ENCODE data around the gene TMC3. TPM values are rescaled to one million over a fixed set of nuclear protein-coding genes. Genes with fewer than 3 reads are reported as not detected.

Gene TMC3
- total RNA-seq, 1 donor from 2014 or later = 0.52 TPM

DNA sequence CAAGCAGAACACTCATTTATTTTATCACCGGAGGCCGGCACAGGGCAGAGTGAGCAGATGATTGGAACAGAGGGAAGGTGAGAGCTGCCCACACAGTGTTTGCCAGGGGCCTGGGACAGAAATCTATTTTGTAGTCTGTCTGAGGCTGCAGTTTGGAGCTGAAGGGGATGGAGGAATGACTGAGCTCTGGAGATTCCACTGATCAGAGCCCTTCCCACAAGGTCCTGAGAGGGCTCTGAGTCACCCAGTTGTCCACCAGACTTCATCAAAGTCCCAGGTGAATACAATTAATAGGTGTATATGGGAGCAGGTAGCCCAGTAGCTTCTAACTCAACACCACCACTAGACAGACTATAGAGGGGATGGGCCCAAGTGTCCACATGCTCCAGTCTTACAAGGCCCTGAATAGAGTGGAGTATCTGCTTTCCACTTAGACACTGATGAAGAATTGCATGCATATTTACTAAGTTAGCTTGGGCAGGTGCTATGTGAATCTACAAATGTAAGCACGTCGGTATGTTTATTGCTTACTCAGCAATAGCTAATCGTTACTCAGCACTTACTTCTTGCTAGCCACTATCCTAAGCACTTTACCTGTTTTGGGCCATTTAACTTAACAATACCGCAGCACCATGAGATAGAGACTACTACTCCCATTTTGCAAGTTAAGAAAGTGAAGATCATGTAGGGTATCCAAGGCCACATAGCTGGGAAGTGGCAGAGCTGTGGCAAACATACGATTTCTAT is 47.4 kb downstream of the TMC3 start:
- H3K9me3 ChIP-seq (ENCODE audit: insufficient read depth, low read depth, low read length) = no peaks in the 10 kb centered on the region
- peak overlapping the region; percentile 70 for H3K27ac Mint-ChIP-seq (ENCODE audit: unreplicated experiment)
- H3K79me2 ChIP-seq (ENCODE audit: insufficient read depth, low read length) = peaks cover 4% of the 10 kb centered on the region
- FAIRE-seq = no peak
- no peaks in the 10 kb centered on the region for H3K9me3 Mint-ChIP-seq (ENCODE audit: unreplicated experiment)
- peak overlapping the region; percentile 53 for H3K9ac ChIP-seq (ENCODE audit: low read length)
- peak overlapping the region; percentile 61 for H3K27ac ChIP-seq (ENCODE audit: low read depth, low read length)
- no peaks in the 10 kb centered on the region for H3K27me3 Mint-ChIP-seq (ENCODE audit: low read depth, unreplicated experiment)
- no peak overlapping the region for H3K4me3 ChIP-seq (ENCODE audit: insufficient read depth, low read depth, low read length)
- H3K4me1 Mint-ChIP-seq (ENCODE audit: low read depth, unreplicated experiment) = peaks cover 40% of the 10 kb centered on the region
- H4K20me1 ChIP-seq (ENCODE audit: insufficient read depth, low read length) = no peaks in the 10 kb centered on the region
- no peaks in the 10 kb centered on the region for H3K36me3 ChIP-seq (ENCODE audit: insufficient read depth, low read length)
- H2AFZ ChIP-seq (ENCODE audit: low read depth, low read length) = no peak overlapping the region
- H3K4me2 ChIP-seq (ENCODE audit: low read length) = peak overlapping the region; percentile 73
- H3K4me3 Mint-ChIP-seq (ENCODE audit: unreplicated experiment) = no peak overlapping the region
- TF ChIP-seq, protein P1, sequence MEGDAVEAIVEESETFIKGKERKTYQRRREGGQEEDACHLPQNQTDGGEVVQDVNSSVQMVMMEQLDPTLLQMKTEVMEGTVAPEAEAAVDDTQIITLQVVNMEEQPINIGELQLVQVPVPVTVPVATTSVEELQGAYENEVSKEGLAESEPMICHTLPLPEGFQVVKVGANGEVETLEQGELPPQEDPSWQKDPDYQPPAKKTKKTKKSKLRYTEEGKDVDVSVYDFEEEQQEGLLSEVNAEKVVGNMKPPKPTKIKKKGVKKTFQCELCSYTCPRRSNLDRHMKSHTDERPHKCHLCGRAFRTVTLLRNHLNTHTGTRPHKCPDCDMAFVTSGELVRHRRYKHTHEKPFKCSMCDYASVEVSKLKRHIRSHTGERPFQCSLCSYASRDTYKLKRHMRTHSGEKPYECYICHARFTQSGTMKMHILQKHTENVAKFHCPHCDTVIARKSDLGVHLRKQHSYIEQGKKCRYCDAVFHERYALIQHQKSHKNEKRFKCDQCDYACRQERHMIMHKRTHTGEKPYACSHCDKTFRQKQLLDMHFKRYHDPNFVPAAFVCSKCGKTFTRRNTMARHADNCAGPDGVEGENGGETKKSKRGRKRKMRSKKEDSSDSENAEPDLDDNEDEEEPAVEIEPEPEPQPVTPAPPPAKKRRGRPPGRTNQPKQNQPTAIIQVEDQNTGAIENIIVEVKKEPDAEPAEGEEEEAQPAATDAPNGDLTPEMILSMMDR (IDR thresholded peaks at IDR 0.05; ENCODE audit: insufficient read depth, low read depth, low read length) = no peak
- TF ChIP-seq EZH2 (IDR thresholded peaks at IDR 0.05; ENCODE audit: insufficient read depth, low read length) = no peak
- no peaks in the 10 kb centered on the region for H3K27me3 ChIP-seq (ENCODE audit: insufficient read depth, low read length)
- DNase-seq (ENCODE audit: low read depth) = peak; percentile 42
- peaks cover 25% of the 10 kb centered on the region for H3K4me1 ChIP-seq (ENCODE audit: insufficient read depth, low read length)
- peaks cover 4% of the 10 kb centered on the region for H3K36me3 Mint-ChIP-seq (ENCODE audit: low read depth, unreplicated experiment)

DNA sequence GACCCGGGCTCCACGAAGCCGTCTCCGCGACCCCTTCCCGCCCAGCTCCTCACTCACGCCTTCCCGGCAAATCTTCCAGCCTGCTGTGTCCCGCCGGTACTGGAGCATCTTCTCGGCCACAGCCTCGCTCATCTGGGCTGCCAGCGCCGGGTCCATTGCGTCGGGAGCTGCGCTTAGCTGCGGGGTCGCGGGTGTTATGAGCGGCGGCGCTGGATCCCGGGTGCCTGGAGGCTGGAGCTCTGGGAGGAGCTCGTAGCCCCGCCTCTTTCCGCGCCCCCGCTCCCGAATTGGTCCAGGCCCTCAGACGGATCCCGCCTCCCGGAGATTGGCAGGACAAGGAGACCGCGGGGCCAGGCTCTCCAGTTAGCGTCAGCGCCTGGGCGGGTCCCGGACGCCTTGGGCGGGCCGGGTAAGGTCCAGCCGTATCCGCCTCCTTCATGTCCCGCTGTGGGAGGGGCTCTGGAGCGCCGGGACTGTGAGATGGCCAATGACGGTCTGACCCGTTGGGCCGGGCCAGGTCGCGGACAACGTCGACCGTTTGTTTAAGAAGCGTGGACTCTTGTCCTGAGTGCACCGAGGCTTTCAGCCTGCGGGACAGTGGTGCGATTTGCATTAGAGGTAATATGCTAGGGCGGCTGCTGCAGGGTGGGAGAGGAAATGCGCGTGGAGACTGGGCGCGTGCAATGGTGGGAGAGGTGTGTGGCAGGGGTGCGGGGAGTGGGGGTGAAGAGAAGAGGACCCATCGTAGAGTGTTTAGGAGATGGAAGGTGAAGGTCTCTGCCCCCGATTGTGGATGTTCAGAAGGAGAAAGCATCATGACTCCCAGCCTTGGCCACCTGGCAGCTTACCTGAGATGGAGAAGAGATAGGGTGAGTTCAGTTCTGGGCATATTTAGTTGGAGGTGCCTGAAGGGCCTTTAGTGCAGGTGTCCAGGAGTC is 49.8 kb downstream of the TMC3 start, which contains the start of gene STARD5:
Gene STARD5, minus strand, starts transcription at position 198 of the 938 bp plus-strand sequence. Its CDS starts 42 bp downstream, at position 156.
- DNase-seq (ENCODE audit: low read depth) (peak; percentile 90), FAIRE-seq (no peak)
- Histone ChIP-seq H3K4me1 (ENCODE audit: insufficient read depth, low read length) (peaks cover 25% of the 10 kb centered on the region), H3K27me3 (ENCODE audit: insufficient read depth, low read length) (no peaks in the 10 kb centered on the region), H4K20me1 (ENCODE audit: insufficient read depth, low read length) (no peaks in the 10 kb centered on the region), H3K79me2 (ENCODE audit: insufficient read depth, low read length) (peaks cover 4% of the 10 kb centered on the region), H3K4me3 (ENCODE audit: insufficient read depth, low read depth, low read length) (peak within 1 kb of the TSS; percentile 83), H3K4me2 (ENCODE audit: low read length) (peak within 1 kb of the TSS; percentile 95), H3K9me3 (ENCODE audit: insufficient read depth, low read depth, low read length) (no peaks in the 10 kb centered on the region), H3K36me3 (ENCODE audit: insufficient read depth, low read length) (no peaks in the 10 kb centered on the region), H3K9ac (ENCODE audit: low read length) (peak within 1 kb of the TSS; percentile 89), H2AFZ (ENCODE audit: low read depth, low read length) (peak within 1 kb of the TSS; percentile 90), H3K27ac (ENCODE audit: low read depth, low read length) (peak within 1 kb of the TSS; percentile 67)
- H3K4me1 Mint-ChIP-seq (ENCODE audit: low read depth, unreplicated experiment) = peaks cover 27% of the 10 kb centered on the region
- TF ChIP-seq, protein P1 (IDR thresholded peaks at IDR 0.05; ENCODE audit: insufficient read depth, low read depth, low read length) = no peak
- TF ChIP-seq EZH2 (IDR thresholded peaks at IDR 0.05; ENCODE audit: insufficient read depth, low read length) = no peak
- peaks cover 4% of the 10 kb centered on the region for H3K36me3 Mint-ChIP-seq (ENCODE audit: low read depth, unreplicated experiment)
- peak within 1 kb of the TSS; percentile 93 for H3K27ac Mint-ChIP-seq (ENCODE audit: unreplicated experiment)
- no peaks in the 10 kb centered on the region for H3K27me3 Mint-ChIP-seq (ENCODE audit: low read depth, unreplicated experiment)
- peak within 1 kb of the TSS; percentile 99 for H3K4me3 Mint-ChIP-seq (ENCODE audit: unreplicated experiment)
- H3K9me3 Mint-ChIP-seq (ENCODE audit: unreplicated experiment) = no peaks in the 10 kb centered on the region
